H4 (cell line): ENCODE results near the gene ADCYAP1R1. TPM values are rescaled to one million over a fixed set of nuclear protein-coding genes. Genes with fewer than 3 reads are reported as not detected.

Experiments
- DNase-seq: peaks from one replicate; pipeline ENCODE4 v3.0.0-alpha.2; 2015; ENCODE audit warnings: low spot score
- total RNA-seq: library from RNA; depleted of rRNA; stranded (reverse); fragments of >200 nt; shearing (Covaris generic); gene quantifications from 2 replicates; pipeline ENCODE4 v1.2.3, GENCODE V29; 2014; rRNA removed

The ADCYAP1R1 gene
- total RNA-seq = 0.17 and 0.27 TPM in 2 replicates

- DNase-seq = no peak
Measured at GRCh38 chr7:31051598-31052486, at the start of gene ADCYAP1R1. TSS of gene ADCYAP1R1 (plus strand) at chr7:31052308. CDS start at chr7:31063265, 10,957 bp downstream.

GRCh38 chr7:31003097-31003496, 49.0 kb upstream of the ADCYAP1R1 start:
- DNase-seq = no peak

DNA sequence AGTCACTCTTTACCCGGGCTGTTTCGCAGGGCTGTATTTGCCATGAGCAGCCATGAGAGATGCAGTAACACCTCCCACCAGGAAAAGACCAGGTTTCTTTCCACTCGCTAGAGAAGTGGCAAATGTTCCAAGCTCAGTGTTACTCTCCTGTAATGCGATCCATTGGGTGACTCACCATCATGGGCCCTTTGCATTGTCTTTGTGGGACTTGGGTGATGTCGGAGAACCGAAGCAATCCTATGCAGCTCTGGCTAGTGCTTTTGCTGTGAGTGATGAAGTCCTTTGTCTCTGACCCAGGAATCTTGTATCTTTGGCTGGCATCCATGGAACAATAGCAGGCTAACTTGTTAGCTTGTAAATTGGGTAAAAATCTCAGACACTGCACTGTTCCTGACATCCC, 48.4 kb upstream of the ADCYAP1R1 start:
- DNase-seq = peak; percentile 54

GRCh38 chr7:31004393-31004792, 47.7 kb upstream of the ADCYAP1R1 start:
- no peak for DNase-seq

- no peak for DNase-seq
Measured at GRCh38 chr7:31006857-31007256, 45.3 kb upstream of the ADCYAP1R1 start.

GRCh38 chr7:31007634-31008033, 44.5 kb upstream of the ADCYAP1R1 start:
- no peak for DNase-seq

DNA sequence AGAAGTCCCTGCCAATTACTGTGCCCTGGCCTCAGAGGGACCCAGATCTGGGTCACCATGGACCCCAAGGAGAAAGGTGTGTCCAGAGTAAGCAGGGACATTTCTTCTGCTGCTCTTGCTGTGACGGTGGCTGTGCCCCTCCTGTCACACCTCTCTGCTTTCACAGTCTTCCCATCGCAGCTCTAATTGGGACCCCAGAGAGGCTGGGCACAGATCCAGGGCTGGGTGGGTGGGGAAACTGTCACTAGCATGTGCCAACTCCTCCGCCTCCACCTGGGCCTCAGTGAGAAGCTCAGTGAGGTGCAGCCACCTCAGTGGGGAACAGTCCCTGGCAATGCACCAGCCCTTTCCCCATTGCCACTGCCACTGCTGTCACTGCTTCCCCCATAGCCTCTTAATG, 37.3 kb upstream of the ADCYAP1R1 start:
- no peak for DNase-seq

GRCh38 chr7:31017032-31017675, 35.0 kb upstream of the ADCYAP1R1 start:
- no peak for DNase-seq

GRCh38 chr7:31017721-31018120, 34.4 kb upstream of the ADCYAP1R1 start:
- DNase-seq = no peak

- DNase-seq = no peak
Measured at GRCh38 chr7:31019509-31019908, 32.6 kb upstream of the ADCYAP1R1 start.

GRCh38 chr7:31020161-31020560, 31.9 kb upstream of the ADCYAP1R1 start:
- DNase-seq = no peak

DNA sequence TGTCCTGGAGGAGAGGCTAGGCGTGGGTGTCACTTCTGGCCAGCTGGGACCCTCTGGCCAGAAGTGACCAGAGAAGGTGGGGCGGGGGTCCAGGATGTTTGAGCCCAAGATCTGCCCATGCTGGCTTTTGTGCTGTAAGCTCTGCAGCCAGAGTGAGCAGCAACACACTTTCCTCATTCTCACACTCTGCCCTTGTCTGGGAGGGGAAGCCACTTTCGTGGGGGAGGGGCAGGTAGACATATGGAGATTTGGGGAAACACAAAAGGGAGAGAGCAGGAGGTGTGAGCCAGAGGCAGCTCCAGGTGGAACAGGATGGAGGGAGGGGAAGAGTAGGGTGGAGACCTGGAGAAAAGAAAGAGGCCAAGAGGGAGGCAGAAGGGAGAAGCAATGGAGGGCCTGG, 31.5 kb upstream of the ADCYAP1R1 start:
- DNase-seq = no peak

DNA sequence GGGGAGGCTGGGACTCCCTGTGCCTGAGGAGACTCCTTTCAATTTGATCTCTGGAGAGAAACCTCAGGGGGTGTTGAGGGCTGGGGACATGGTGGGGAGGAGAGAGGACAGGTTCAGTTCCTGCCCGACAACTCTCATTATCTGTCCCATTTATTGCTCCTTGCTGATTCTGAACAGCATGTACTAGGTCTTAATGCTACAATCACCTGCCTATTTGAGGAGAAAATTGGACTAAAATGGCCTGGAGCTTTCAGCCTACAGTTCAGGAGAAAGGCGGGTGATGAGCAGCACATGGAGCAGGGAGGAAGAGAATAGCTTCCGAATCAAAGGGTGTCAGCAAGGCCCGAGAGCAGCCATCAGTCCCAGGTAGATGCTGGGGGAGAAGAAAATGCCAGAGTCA, 30.0 kb upstream of the ADCYAP1R1 start:
- DNase-seq = no peak

GRCh38 chr7:31022726-31023125, 29.4 kb upstream of the ADCYAP1R1 start:
- no peak for DNase-seq

DNA sequence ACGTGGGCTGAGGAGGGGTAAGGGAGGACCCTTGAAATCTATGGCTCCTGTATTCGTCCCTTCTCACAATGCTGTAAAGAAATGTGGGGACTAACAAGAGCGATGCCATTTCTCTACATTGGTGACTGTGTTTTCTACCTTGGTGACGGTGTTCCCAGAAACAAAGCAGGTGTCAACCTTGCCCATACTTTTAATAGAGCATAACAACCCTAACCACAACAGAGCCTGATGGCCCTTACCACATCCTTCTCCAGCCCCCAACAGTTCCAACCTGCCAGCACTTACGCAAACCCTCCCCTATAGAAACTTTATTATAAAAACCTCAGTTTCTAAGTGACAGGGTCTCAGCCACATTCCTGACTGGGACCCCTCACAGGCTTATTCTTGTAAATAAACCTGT, 28.2 kb upstream of the ADCYAP1R1 start:
- DNase-seq = no peak

DNA sequence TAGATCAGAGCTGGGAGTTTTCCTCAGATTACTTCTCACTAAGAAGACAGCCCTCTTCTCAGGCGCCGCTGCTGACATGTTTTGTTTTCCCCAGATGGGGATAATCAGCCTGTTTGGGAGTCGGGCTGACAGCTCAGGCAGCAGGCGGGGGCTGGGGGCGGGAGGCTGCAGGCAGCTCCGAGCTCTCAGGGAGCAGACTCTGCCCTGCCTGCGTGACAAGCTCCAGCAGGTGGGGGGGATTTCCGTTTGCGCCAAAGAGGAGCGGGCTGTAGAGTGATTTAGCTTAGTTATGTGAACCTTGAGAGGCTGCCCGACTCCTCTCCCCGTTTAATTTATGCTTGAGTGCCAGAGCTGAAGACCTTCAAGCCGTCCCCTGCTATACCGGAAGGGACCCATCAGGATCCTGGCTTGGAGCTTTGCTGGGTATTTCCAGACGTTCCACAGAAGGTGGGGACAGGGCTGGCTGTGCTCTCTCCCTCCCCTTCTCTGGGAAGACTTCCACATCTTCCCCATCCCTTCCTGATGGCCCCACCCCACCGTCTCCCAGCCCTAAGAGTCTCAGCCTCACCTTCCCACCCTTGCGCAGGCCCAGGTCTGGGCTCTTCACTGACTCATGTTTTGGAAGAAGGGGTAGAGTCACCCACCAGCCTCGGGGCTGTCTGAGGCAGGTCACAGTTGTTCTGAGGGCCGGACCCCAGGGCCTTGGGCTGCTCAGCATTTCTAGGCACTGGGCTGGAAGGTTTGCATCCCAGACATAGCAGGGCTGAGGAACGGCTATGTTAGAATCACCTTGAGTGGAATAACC, 24.7 kb upstream of the ADCYAP1R1 start:
- DNase-seq = no peak

DNA sequence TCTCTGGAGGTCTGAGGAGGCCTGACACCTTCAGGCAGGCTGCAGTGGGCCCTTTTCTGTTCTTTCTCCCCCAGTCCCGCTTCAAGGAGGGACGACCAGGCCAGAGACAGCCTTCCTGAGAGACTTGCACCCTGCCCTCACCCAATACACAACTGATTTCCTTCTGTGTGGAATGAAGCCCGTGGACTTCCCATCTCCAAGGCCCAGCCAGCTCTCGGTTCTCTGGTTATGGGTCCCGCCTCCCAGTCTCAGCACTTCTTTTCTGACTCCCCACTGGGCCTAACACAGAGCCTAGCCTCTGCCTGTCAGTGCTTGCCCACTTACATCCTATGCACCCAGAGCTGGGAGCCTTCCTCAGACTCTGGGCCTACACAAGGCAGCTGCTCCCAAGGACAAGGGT, 24.1 kb upstream of the ADCYAP1R1 start:
- no peak for DNase-seq

GRCh38 chr7:31028417-31028992, 23.6 kb upstream of the ADCYAP1R1 start:
- DNase-seq = no peak

GRCh38 chr7:31029251-31030042, 22.7 kb upstream of the ADCYAP1R1 start:
- DNase-seq = no peak

DNA sequence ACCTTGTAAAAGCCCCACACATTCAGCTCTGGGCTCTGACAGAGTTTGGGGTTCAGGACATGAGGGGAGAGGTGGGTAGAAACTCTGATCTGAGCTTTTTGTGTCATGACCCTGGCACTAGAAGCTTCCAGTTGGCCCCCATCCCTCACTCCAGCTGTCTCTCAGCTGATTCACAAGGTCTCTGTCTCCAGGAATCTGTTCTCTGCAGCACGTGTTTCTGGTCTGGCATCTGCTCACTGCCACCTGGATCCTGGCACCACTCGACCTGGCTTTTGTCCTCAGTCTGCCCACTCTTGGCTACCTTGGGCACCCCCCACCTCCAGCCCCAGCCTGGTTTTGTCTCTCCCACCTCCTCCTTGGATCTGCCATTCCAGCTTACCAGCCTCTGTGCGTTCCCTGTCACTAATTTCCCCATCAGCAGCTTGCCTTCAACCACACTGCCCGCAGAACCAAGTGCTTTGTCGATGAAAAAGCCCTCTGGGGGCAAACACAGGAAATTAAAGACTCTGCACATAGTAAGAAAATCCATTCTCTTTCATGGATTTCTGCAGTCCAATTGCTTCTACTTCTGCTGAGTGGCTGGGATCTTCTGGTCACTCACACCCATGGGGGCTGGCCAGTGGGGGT, 18.3 kb upstream of the ADCYAP1R1 start:
- no peak for DNase-seq

DNA sequence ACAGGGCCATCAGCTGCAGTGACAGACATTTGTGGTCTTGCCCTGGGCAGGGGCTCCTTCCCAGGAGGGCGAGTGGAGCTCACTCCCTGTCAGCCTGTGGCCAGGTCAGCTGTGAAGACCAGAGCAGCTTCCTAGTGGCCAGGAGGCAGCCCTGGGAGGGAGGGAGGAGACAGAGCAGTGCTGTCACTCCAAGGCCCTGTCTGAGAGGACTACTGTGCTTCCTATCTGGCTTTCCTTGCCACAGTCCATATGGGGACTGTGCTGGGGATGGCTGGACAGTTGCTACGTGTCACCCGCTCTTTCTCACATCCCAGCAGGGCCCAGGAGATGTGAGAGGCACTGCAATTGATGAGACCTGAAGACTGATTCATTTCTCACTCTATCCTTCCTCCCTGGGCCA, 15.2 kb upstream of the ADCYAP1R1 start:
- no peak for DNase-seq
